ENCODE data around the gene RGS21. TPM values are rescaled to one million over a fixed set of nuclear protein-coding genes. Genes with fewer than 3 reads are reported as not detected.

Gene RGS21
- total RNA-seq, 2 donors from 2014 or later: not detected

- no peak for TF ChIP-seq CTCF (IDR thresholded peaks at IDR 0.05)
- ATAC-seq (ENCODE audit: insufficient number of reproducible peaks, low FRiP score, low read depth) (no peak), DNase-seq (ENCODE audit: low spot score) (no peak)
- no peaks in the 10 kb centered on the region for H3K36me3 ChIP-seq
- no peaks in the 10 kb centered on the region for H3K27me3 ChIP-seq (replicated peaks; ENCODE audit: insufficient read depth)
- H3K27ac ChIP-seq: no peak overlapping the region
- H3K4me1 ChIP-seq (ENCODE audit: control insufficient read depth in 1 of 2, low read depth in 2 of 2): no peaks in the 10 kb centered on the region
- H3K4me3 ChIP-seq: no peak overlapping the region
- no peaks in the 10 kb centered on the region for H3K9me3 ChIP-seq
Observed at GRCh38 chr1:192357924-192358323, 41.1 kb downstream of the RGS21 start.

- Histone ChIP-seq H3K4me1 (ENCODE audit: control insufficient read depth in 1 of 2, low read depth in 2 of 2) (no peaks in the 10 kb centered on the region), H3K9me3 (no peaks in the 10 kb centered on the region), H3K4me3 (no peak overlapping the region), H3K36me3 (no peaks in the 10 kb centered on the region), H3K27me3 (replicated peaks; ENCODE audit: insufficient read depth) (no peaks in the 10 kb centered on the region), H3K27ac (no peak overlapping the region)
- TF ChIP-seq CTCF (IDR thresholded peaks at IDR 0.05): no peak
- ATAC-seq (ENCODE audit: insufficient number of reproducible peaks, low FRiP score, low read depth) (no peak), DNase-seq (ENCODE audit: low spot score) (no peak)
Observed at GRCh38 chr1:192358402-192358801, 41.6 kb downstream of the RGS21 start.

GRCh38 chr1:192358822-192359221, 42.0 kb downstream of the RGS21 start:
- Histone ChIP-seq H3K27me3 (replicated peaks; ENCODE audit: insufficient read depth) (no peaks in the 10 kb centered on the region), H3K27ac (no peak overlapping the region), H3K4me1 (ENCODE audit: control insufficient read depth in 1 of 2, low read depth in 2 of 2) (no peaks in the 10 kb centered on the region), H3K9me3 (no peaks in the 10 kb centered on the region), H3K4me3 (no peak overlapping the region), H3K36me3 (no peaks in the 10 kb centered on the region)
- ATAC-seq (ENCODE audit: insufficient number of reproducible peaks, low FRiP score, low read depth) (no peak), DNase-seq (ENCODE audit: low spot score) (no peak)
- TF ChIP-seq CTCF (IDR thresholded peaks at IDR 0.05): no peak

GRCh38 chr1:192363177-192363576, 46.4 kb downstream of the RGS21 start:
- no peak for TF ChIP-seq CTCF (IDR thresholded peaks at IDR 0.05)
- H3K4me3 ChIP-seq: no peak overlapping the region

GRCh38 chr1:192367436-192367835, 50.6 kb downstream of the RGS21 start:
- Histone ChIP-seq H3K27me3 (replicated peaks; ENCODE audit: insufficient read depth) (no peaks in the 10 kb centered on the region), H3K4me1 (ENCODE audit: control insufficient read depth in 1 of 2, low read depth in 2 of 2) (no peaks in the 10 kb centered on the region), H3K9me3 (no peaks in the 10 kb centered on the region), H3K27ac (no peak overlapping the region), H3K4me3 (no peak overlapping the region), H3K36me3 (no peaks in the 10 kb centered on the region)
- no peak for DNase-seq (ENCODE audit: low spot score)
- TF ChIP-seq CTCF (IDR thresholded peaks at IDR 0.05): no peak
- ATAC-seq (ENCODE audit: insufficient number of reproducible peaks, low FRiP score, low read depth): no peak

More at GRCh38 chr1:192363177-192363576, 46.4 kb downstream of the RGS21 start:
- no peaks in the 10 kb centered on the region for H3K9me3 ChIP-seq
- no peaks in the 10 kb centered on the region for H3K4me1 ChIP-seq (ENCODE audit: control insufficient read depth in 1 of 2, low read depth in 2 of 2)
- no peaks in the 10 kb centered on the region for H3K27me3 ChIP-seq (replicated peaks; ENCODE audit: insufficient read depth)
- ATAC-seq (ENCODE audit: insufficient number of reproducible peaks, low FRiP score, low read depth) (no peak), DNase-seq (ENCODE audit: low spot score) (no peak)
- H3K27ac ChIP-seq: no peak overlapping the region
- H3K36me3 ChIP-seq: no peaks in the 10 kb centered on the region
